Measurements from ENCODE around the gene UVRAG.

Gene UVRAG

DNA sequence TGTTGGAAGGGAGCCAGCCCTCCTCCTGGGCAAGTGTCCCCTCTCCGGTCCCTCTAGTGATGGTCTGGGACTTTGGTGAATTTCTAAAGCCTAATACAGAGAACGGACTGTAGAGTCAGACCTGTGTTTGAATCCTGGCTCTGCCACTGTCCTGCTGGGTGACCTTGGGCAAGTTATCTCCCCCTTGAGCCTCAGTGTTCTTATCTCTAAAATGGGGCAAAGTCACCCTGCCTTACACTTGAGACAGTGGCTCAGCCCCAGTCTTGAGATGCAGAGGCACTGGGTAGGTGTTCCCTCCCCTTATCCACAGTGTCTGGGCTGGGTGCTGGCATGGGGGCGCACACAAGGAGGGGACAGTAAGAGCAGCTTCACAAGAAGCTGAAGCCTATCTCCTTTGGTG, 25.5 kb upstream of the UVRAG start:
- Histone ChIP-seq H3K9me3 (ENCODE audit: low read depth, low read length) (no peaks in the 10 kb centered on the region), H3K27ac (no peak overlapping the region), H3K4me3 (no peak overlapping the region), H3K9ac (ENCODE audit: insufficient read length) (no peak overlapping the region), H3K36me3 (ENCODE audit: insufficient read depth, low read length) (peaks cover 10% of the 10 kb centered on the region; the same call in 1 of the 2 replicates)
- DNase-seq (ENCODE audit: low read depth, low spot score): no peak
- TF ChIP-seq EZH2 (IDR thresholded peaks at IDR 0.05): no peak
- TF ChIP-seq POLR2AphosphoS5 (IDR thresholded peaks at IDR 0.05; ENCODE audit: borderline replicate concordance, low read depth, low read length): no peak
- no peak for TF ChIP-seq FOXP2 (optimal IDR thresholded peaks at IDR 0.05; ENCODE audit: control extremely low read depth, extremely low read length, insufficient read depth)

DNA sequence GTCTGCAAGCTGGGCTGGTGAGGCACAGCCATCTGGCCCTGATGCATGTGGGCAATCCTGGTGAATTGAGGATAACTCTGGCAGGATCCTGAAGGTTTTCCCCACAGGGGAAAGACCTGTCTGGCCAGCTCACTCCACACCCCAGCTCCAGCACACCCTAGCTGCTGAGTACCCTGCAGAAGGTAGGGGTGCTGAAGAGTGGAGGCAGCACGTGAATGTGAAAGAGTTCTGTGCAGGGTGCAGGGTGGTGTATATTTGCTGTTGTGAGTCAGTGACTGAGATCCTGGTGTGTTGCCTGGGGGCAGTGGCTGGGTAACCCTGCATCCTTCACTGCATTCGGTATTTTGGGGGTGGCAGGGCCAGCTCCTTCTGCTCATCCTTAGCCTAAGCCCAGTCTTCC, 24.0 kb upstream of the UVRAG start:
- TF ChIP-seq POLR2AphosphoS5 (IDR thresholded peaks at IDR 0.05; ENCODE audit: borderline replicate concordance, low read depth, low read length) (no peak), EZH2 (IDR thresholded peaks at IDR 0.05) (no peak), FOXP2 (optimal IDR thresholded peaks at IDR 0.05; ENCODE audit: control extremely low read depth, extremely low read length, insufficient read depth) (no peak)
- no peak overlapping the region for H3K9ac ChIP-seq (ENCODE audit: insufficient read length)
- no peak overlapping the region for H3K4me3 ChIP-seq
- H3K27ac ChIP-seq: no peak overlapping the region
- no peak for DNase-seq (ENCODE audit: low read depth, low spot score)
- H3K9me3 ChIP-seq (ENCODE audit: low read depth, low read length): no peaks in the 10 kb centered on the region
- peaks cover 7% of the 10 kb centered on the region; the same call in 1 of the 2 replicates for H3K36me3 ChIP-seq (ENCODE audit: insufficient read depth, low read length)

- Histone ChIP-seq H3K27ac (no peak overlapping the region), H3K36me3 (ENCODE audit: insufficient read depth, low read length) (peaks cover 7% of the 10 kb centered on the region; the same call in 1 of the 2 replicates), H3K4me3 (no peak overlapping the region), H3K9ac (ENCODE audit: insufficient read length) (no peak overlapping the region), H3K9me3 (ENCODE audit: low read depth, low read length) (no peaks in the 10 kb centered on the region)
- TF ChIP-seq FOXP2 (optimal IDR thresholded peaks at IDR 0.05; ENCODE audit: control extremely low read depth, extremely low read length, insufficient read depth): no peak
- no peak for TF ChIP-seq EZH2 (IDR thresholded peaks at IDR 0.05)
- no peak for TF ChIP-seq POLR2AphosphoS5 (IDR thresholded peaks at IDR 0.05; ENCODE audit: borderline replicate concordance, low read depth, low read length)
- DNase-seq (ENCODE audit: low read depth, low spot score): no peak
These were observed 22.8 kb upstream of the UVRAG start for GRCh38 chr11:75792127-75792731.

- Histone ChIP-seq H3K4me3 (no peak overlapping the region), H3K9me3 (ENCODE audit: low read depth, low read length) (no peaks in the 10 kb centered on the region), H3K36me3 (ENCODE audit: insufficient read depth, low read length) (peaks cover 10% of the 10 kb centered on the region; the same call in 1 of the 2 replicates), H3K27ac (no peak overlapping the region), H3K9ac (ENCODE audit: insufficient read length) (no peak overlapping the region)
- TF ChIP-seq FOXP2 (optimal IDR thresholded peaks at IDR 0.05; ENCODE audit: control extremely low read depth, extremely low read length, insufficient read depth): no peak
- TF ChIP-seq POLR2AphosphoS5 (IDR thresholded peaks at IDR 0.05; ENCODE audit: borderline replicate concordance, low read depth, low read length): no peak
- no peak for TF ChIP-seq EZH2 (IDR thresholded peaks at IDR 0.05)
- no peak for DNase-seq (ENCODE audit: low read depth, low spot score)
These were observed 21.8 kb upstream of the UVRAG start for GRCh38 chr11:75792997-75793800.

DNA sequence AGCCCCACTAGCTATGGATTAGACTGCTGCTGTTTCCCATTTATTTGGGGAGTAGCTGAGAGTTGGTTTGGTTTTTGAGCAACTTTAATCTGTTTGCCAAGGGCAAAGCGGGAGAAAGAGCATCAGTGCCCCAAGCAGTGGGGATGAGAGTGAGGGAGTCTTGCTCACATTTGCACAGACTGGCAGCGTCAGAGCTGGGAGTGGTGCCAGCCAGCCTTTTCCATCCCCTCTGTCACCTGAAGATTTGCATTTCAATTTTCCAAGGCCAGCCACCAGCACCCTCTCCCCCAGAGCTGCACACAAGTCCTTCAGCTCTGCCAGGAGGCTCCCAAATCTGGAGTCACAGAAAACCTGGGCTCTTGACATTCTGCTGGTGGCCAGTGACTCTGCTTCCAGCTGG, 21.0 kb upstream of the UVRAG start:
- Histone ChIP-seq H3K9ac (ENCODE audit: insufficient read length) (no peak overlapping the region), H3K36me3 (ENCODE audit: insufficient read depth, low read length) (peaks cover 12% of the 10 kb centered on the region; the same call in 1 of the 2 replicates), H3K4me3 (no peak overlapping the region), H3K27ac (no peak overlapping the region), H3K9me3 (ENCODE audit: low read depth, low read length) (no peaks in the 10 kb centered on the region)
- TF ChIP-seq POLR2AphosphoS5 (IDR thresholded peaks at IDR 0.05; ENCODE audit: borderline replicate concordance, low read depth, low read length) (no peak), FOXP2 (optimal IDR thresholded peaks at IDR 0.05; ENCODE audit: control extremely low read depth, extremely low read length, insufficient read depth) (no peak), EZH2 (IDR thresholded peaks at IDR 0.05) (no peak)
- DNase-seq (ENCODE audit: low read depth, low spot score): no peak

GRCh38 chr11:75795276-75796090, 19.5 kb upstream of the UVRAG start:
- H3K9me3 ChIP-seq (ENCODE audit: low read depth, low read length): no peaks in the 10 kb centered on the region
- TF ChIP-seq EZH2 (IDR thresholded peaks at IDR 0.05): no peak
- no peak for TF ChIP-seq POLR2AphosphoS5 (IDR thresholded peaks at IDR 0.05; ENCODE audit: borderline replicate concordance, low read depth, low read length)
- TF ChIP-seq FOXP2 (optimal IDR thresholded peaks at IDR 0.05; ENCODE audit: control extremely low read depth, extremely low read length, insufficient read depth): no peak
- peaks cover 15% of the 10 kb centered on the region; the same call in 1 of the 2 replicates for H3K36me3 ChIP-seq (ENCODE audit: insufficient read depth, low read length)
- no peak overlapping the region for H3K27ac ChIP-seq
- H3K4me3 ChIP-seq: no peak overlapping the region
- no peak for DNase-seq (ENCODE audit: low read depth, low spot score)
- H3K9ac ChIP-seq (ENCODE audit: insufficient read length): no peak overlapping the region

- Histone ChIP-seq H3K9me3 (ENCODE audit: low read depth, low read length) (no peaks in the 10 kb centered on the region), H3K9ac (ENCODE audit: insufficient read length) (no peak overlapping the region), H3K27ac (no peak overlapping the region), H3K4me3 (no peak overlapping the region), H3K36me3 (ENCODE audit: insufficient read depth, low read length) (peaks cover 15% of the 10 kb centered on the region; the same call in 1 of the 2 replicates)
- TF ChIP-seq POLR2AphosphoS5 (IDR thresholded peaks at IDR 0.05; ENCODE audit: borderline replicate concordance, low read depth, low read length): no peak
- no peak for TF ChIP-seq FOXP2 (optimal IDR thresholded peaks at IDR 0.05; ENCODE audit: control extremely low read depth, extremely low read length, insufficient read depth)
- no peak for TF ChIP-seq EZH2 (IDR thresholded peaks at IDR 0.05)
- DNase-seq (ENCODE audit: low read depth, low spot score): no peak
These were observed 18.9 kb upstream of the UVRAG start for GRCh38 chr11:75796091-75796435.

DNA sequence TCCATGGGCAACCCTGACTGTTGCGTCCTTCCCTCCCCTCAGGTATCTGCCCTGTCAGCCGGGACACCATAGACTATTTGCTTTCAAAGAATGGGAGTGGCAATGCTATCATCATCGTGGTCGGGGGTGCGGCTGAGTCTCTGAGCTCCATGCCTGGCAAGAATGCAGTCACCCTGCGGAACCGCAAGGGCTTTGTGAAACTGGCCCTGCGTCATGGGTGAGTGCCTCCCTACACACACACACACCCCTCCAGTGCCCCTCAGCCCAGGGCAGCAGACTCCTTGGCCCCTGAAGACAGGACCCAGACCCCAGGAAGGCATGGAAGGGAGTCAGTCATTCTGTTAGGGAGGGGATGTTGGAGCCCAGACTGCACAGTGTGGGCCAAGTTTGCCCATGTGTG, 17.9 kb upstream of the UVRAG start:
- H3K4me3 ChIP-seq: no peak overlapping the region
- TF ChIP-seq FOXP2 (optimal IDR thresholded peaks at IDR 0.05; ENCODE audit: control extremely low read depth, extremely low read length, insufficient read depth) (no peak), EZH2 (IDR thresholded peaks at IDR 0.05) (no peak), POLR2AphosphoS5 (IDR thresholded peaks at IDR 0.05; ENCODE audit: borderline replicate concordance, low read depth, low read length) (no peak)
- no peak for DNase-seq (ENCODE audit: low read depth, low spot score)
- no peaks in the 10 kb centered on the region for H3K9me3 ChIP-seq (ENCODE audit: low read depth, low read length)
- H3K27ac ChIP-seq: no peak overlapping the region
- no peak overlapping the region for H3K9ac ChIP-seq (ENCODE audit: insufficient read length)
- peaks cover 15% of the 10 kb centered on the region; the same call in 1 of the 2 replicates for H3K36me3 ChIP-seq (ENCODE audit: insufficient read depth, low read length)
